PFSK-1 (cell line): ENCODE results near the gene CARMIL1.

Experiments used
- POLR2AphosphoS5 ChIP-seq: IDR thresholded peaks from 2 replicates; pipeline ENCODE4 v1.6.1; 2012; ENCODE audit warnings: low read depth, mild to moderate bottlenecking, control low read depth, low read length, moderate library complexity
- SIN3A ChIP-seq: IDR thresholded peaks from 2 replicates; pipeline ENCODE4 v1.6.1; 2012; ENCODE audit warnings: mild to moderate bottlenecking, low read length, moderate library complexity, borderline replicate concordance; ENCODE audit not compliant: insufficient read depth

DNA sequence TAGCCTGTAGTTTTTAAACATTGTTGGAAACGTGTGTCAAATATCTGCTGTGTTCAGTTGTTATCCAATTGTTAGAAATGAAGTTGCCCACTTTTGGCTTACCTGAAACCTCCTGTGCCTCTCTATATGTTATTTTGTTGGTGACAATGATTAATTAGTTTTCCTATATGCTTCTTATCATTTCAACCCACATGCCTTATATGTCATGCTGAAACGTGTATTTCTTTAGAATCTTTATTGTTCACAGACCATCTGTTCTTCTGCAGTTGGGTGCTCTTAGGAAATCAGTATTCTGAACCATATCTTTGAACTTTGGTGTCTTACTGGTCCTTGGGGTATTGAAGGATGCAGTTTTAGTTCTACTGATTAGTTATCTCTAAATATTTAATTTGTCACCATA lies 281.7 kb downstream of the CARMIL1 start:
- no peak for TF ChIP-seq POLR2AphosphoS5
- TF ChIP-seq SIN3A = no peak
